Smooth muscle cell (in vitro differentiated cells): ENCODE data around the gene SV2C. TPM values are rescaled to one million over a fixed set of nuclear protein-coding genes. Genes with fewer than 3 reads are reported as not detected.

Source experiments
- DNase-seq: peaks from one replicate; lab custom pipeline; 2025; ENCODE audit not compliant: unreplicated experiment; lab: John Stamatoyannopoulos, UW
- H2AFZ ChIP-seq: fragments of 200-600 bp; sonication (generic); 2 replicates; pipeline ENCODE4 v1.6.0; 2016; ENCODE audit warnings: antibody characterized with exemption, low read depth, mild to moderate bottlenecking
- H3F3A ChIP-seq: fragments of 200-600 bp; sonication (generic); 2 replicates; pipeline ENCODE4 v1.6.0; 2017; ENCODE audit warnings: antibody characterized with exemption, low read depth
- H3K27ac ChIP-seq: fragments of 200-600 bp; sonication (generic); 2 replicates; pipeline ENCODE4 v1.5.1; 2016; ENCODE audit warnings: low read depth, mild to moderate bottlenecking
- H3K27me3 ChIP-seq: fragments of 200-600 bp; sonication (generic); 2 replicates; pipeline ENCODE4 v1.6.1; 2016; ENCODE audit warnings: low read depth, mild to moderate bottlenecking
- H3K36me3 ChIP-seq: fragments of 200-600 bp; sonication (generic); 2 replicates; pipeline ENCODE4 v1.5.1; 2016; ENCODE audit warnings: low read depth
- H3K4me1 ChIP-seq: fragments of 200-600 bp; sonication (generic); 2 replicates; pipeline ENCODE4 v1.5.1; 2016; ENCODE audit warnings: low read depth
- H3K4me2 ChIP-seq: fragments of 200-600 bp; sonication (generic); 2 replicates; pipeline ENCODE4 v1.6.0; 2016; ENCODE audit warnings: mild to moderate bottlenecking
- H3K4me3 ChIP-seq: fragments of 200-600 bp; sonication (generic); 2 replicates; pipeline ENCODE4 v1.5.1; 2016; ENCODE audit warnings: mild to moderate bottlenecking
- H3K79me2 ChIP-seq: fragments of 200-600 bp; sonication (generic); 2 replicates; pipeline ENCODE4 v1.6.0; 2016; ENCODE audit warnings: low read depth, mild to moderate bottlenecking
- H3K9ac ChIP-seq: fragments of 200-600 bp; sonication (generic); 2 replicates; pipeline ENCODE4 v1.6.0; 2016; ENCODE audit warnings: low read depth
- H3K9me3 ChIP-seq: fragments of 200-600 bp; sonication (generic); replicated peaks from 2 replicates; pipeline ENCODE4 v1.5.1; 2016; ENCODE audit warnings: low read depth
- H4K20me1 ChIP-seq: fragments of 200-600 bp; sonication (generic); 2 replicates; pipeline ENCODE4 v1.6.0; 2016; ENCODE audit warnings: low read depth
- CTCF ChIP-seq: fragments of 200-600 bp; sonication (generic); IDR thresholded peaks from 2 replicates; pipeline ENCODE4 v1.5.1; 2017; ENCODE audit warnings: borderline replicate concordance, mild to moderate bottlenecking, antibody characterized with exemption; ENCODE audit not compliant: insufficient read depth, poor library complexity, severe bottlenecking
- WGBS: methylation state at CpG from one replicate; pipeline ENCODE4 v1.1.7; 2016; ENCODE audit warnings: low lambda C conversion rate; 5-methylcytosine and 5-hydroxymethylcytosine counted together
- polyA plus RNA-seq: library from polyadenylated mRNA; unstranded; fragments of >200 nt; fragmentation: Nextera tagmentation; extraction: Ambion mirVana; gene quantifications from 2 replicates; pipeline ENCODE4 v1.2.1, GENCODE V29; 2016
- total RNA-seq: library from RNA; depleted of rRNA; stranded (reverse); fragments of >200 nt; gene quantifications from 2 replicates; pipeline ENCODE4 v1.2.3, GENCODE V29; 2014

The SV2C gene
- total and polyA plus RNA-seq, 2 experiments from 2014 or later, result not detected

GRCh38 chr5:76345582-76345981 lies 262.4 kb downstream of the SV2C start:
- H3F3A ChIP-seq, result no peaks in the 10 kb centered on the region
- no peaks in the 10 kb centered on the region for H3K27me3 ChIP-seq
- no peak overlapping the region for H3K4me3 ChIP-seq
- no peaks in the 10 kb centered on the region for H4K20me1 ChIP-seq
- no peak overlapping the region for H3K4me2 ChIP-seq
- whole genome bisulfite sequencing, result 89% methylated on average over 1 of the region's 1 CpG
- H3K9me3 ChIP-seq, result no peaks in the 10 kb centered on the region
- DNase-seq, result no peak
- no peaks in the 10 kb centered on the region for H3K79me2 ChIP-seq
- no peak overlapping the region for H2AFZ ChIP-seq
- no peaks in the 10 kb centered on the region for H3K36me3 ChIP-seq
- TF ChIP-seq CTCF, result no peak
- H3K9ac ChIP-seq, result no peak overlapping the region
- no peaks in the 10 kb centered on the region for H3K4me1 ChIP-seq
- no peak overlapping the region for H3K27ac ChIP-seq

- no peaks in the 10 kb centered on the region for H3K27me3 ChIP-seq
- H3K4me3 ChIP-seq, result no peak overlapping the region
- no peak overlapping the region for H3K27ac ChIP-seq
- no peaks in the 10 kb centered on the region for H3F3A ChIP-seq
- TF ChIP-seq CTCF, result no peak
- H3K4me1 ChIP-seq, result no peaks in the 10 kb centered on the region
- no peaks in the 10 kb centered on the region for H3K79me2 ChIP-seq
- no peaks in the 10 kb centered on the region for H3K36me3 ChIP-seq
- H2AFZ ChIP-seq, result no peak overlapping the region
- no peak for DNase-seq
- WGBS, result 73% methylated on average over 4 of the region's 4 CpGs
- no peaks in the 10 kb centered on the region for H4K20me1 ChIP-seq
- H3K9ac ChIP-seq, result no peak overlapping the region
- no peak overlapping the region for H3K4me2 ChIP-seq
- no peaks in the 10 kb centered on the region for H3K9me3 ChIP-seq
Measured at GRCh38 chr5:76351176-76351575, 268.0 kb downstream of the SV2C start.

- H3F3A ChIP-seq, result no peaks in the 10 kb centered on the region
- no peak overlapping the region for H3K4me3 ChIP-seq
- no peaks in the 10 kb centered on the region for H3K9me3 ChIP-seq
- no peaks in the 10 kb centered on the region for H4K20me1 ChIP-seq
- H3K27me3 ChIP-seq, result no peaks in the 10 kb centered on the region
- no peaks in the 10 kb centered on the region for H3K4me1 ChIP-seq
- no peak overlapping the region for H3K27ac ChIP-seq
- no peak overlapping the region for H3K4me2 ChIP-seq
- WGBS, result 79% methylated on average over 8 of the region's 8 CpGs
- no peak for DNase-seq
- no peak overlapping the region for H3K9ac ChIP-seq
- no peak for TF ChIP-seq CTCF
- no peaks in the 10 kb centered on the region for H3K36me3 ChIP-seq
- H3K79me2 ChIP-seq, result no peaks in the 10 kb centered on the region
- no peak overlapping the region for H2AFZ ChIP-seq
Measured at GRCh38 chr5:76351577-76351976, 268.4 kb downstream of the SV2C start.

GRCh38 chr5:76356887-76357286 lies 273.7 kb downstream of the SV2C start:
- H3K27me3 ChIP-seq, result peaks cover 6% of the 10 kb centered on the region
- H3K36me3 ChIP-seq, result no peaks in the 10 kb centered on the region
- H3K9me3 ChIP-seq, result no peaks in the 10 kb centered on the region
- no peak for TF ChIP-seq CTCF
- no peaks in the 10 kb centered on the region for H3K4me1 ChIP-seq
- DNase-seq, result no peak
- no peak overlapping the region for H3K4me3 ChIP-seq
- H3K79me2 ChIP-seq, result no peaks in the 10 kb centered on the region
- WGBS, result 67% methylated on average over 5 of the region's 5 CpGs
- no peak overlapping the region for H3K9ac ChIP-seq
- H3K27ac ChIP-seq, result no peak overlapping the region
- no peaks in the 10 kb centered on the region for H4K20me1 ChIP-seq
- H2AFZ ChIP-seq, result no peak overlapping the region
- no peaks in the 10 kb centered on the region for H3F3A ChIP-seq
- H3K4me2 ChIP-seq, result no peak overlapping the region
